Measurements from ENCODE around the gene TIPARP. TPM values are rescaled to one million over a fixed set of nuclear protein-coding genes. Genes with fewer than 3 reads are reported as not detected.

TIPARP gene
- total and polyA plus RNA-seq, 2 of the 8 experiments (the other 6 are each of a cell fraction or from before 2014, with no cell fraction given), result 1.6 to 5.8 TPM

DNA sequence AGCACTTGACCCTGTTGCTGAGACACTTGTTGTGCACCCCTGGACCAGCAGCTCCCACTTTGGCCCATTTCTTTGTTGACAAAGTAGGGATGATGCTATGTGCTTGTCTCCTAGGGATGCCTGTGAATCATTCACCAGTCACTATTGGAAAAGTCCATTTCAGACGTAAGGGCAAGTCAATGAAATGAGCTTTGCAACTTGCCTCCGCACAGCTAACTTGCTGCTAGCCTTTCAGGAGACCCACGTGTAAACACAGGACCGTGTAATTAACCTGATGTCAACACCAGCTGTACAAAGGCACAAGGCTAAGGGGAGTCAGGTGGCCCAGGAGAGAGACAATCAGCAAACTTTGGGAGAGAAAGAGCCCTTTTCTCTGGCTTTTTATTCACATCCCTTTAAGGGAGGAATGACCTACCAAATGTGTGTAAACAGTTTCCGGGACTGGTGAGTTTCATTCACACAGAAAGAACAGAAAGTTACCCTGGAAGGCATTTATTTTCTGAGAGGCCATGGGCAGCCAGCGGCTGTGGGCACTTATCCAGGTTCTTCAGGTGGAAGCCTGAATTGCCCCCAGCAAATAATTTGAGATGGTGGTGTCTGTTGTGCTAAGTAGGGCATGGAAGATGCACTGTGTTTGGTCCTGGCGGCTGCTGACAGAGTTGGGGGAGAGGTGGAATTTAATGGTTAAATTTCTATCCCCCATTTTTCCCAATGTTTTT is 54.0 kb downstream of the TIPARP start:
- no peak overlapping the region for H3K4me2 ChIP-seq (ENCODE audit: insufficient read depth in 1 of 2, low read depth in 2 of 2, low read length in 2 of 2)
- no peak overlapping the region for H4K91ac ChIP-seq (replicated peaks; ENCODE audit: insufficient read length, low read length)
- no peak for FAIRE-seq
- H3K23ac ChIP-seq (ENCODE audit: insufficient read length), result no peak overlapping the region
- no peaks in the 10 kb centered on the region for H4K20me1 ChIP-seq (replicated peaks in 1 of 2; ENCODE audit: control insufficient read depth in 1 of 2, insufficient read depth in 2 of 2, low read length in 2 of 2)
- no peak overlapping the region for H3K18ac ChIP-seq (ENCODE audit: extremely low read depth, low read length)
- no peak overlapping the region for H2AK5ac ChIP-seq (ENCODE audit: low read depth, low read length)
- no peak overlapping the region for H2BK5ac ChIP-seq (ENCODE audit: low read depth, low read length)
- ChIA-PET CTCF (ENCODE audit: partially characterized antibody) (interaction anchor here (0.6 to 1.5 kb wide), 3 partner anchors 24 to 53 kb away, joined by 3 read pairs; no protein-coding TSS in a partner anchor), POLR2A (ENCODE audit: partially characterized antibody) (no interaction called here)
- no peak overlapping the region for H2BK15ac ChIP-seq (ENCODE audit: low read length)
- H3K79me1 ChIP-seq (ENCODE audit: low read depth, low read length), result no peaks in the 10 kb centered on the region
- no peak overlapping the region for H4K8ac ChIP-seq (ENCODE audit: extremely low read depth, insufficient read depth, low read length)
- no peak overlapping the region for H2BK120ac ChIP-seq (replicated peaks; ENCODE audit: low read depth, low read length)
- H2AFZ ChIP-seq (ENCODE audit: low read length), result no peak overlapping the region
- H2BK12ac ChIP-seq (ENCODE audit: low read depth, low read length), result no peak overlapping the region
- no peak overlapping the region for H3K9ac ChIP-seq (replicated peaks in 1 of 4; ENCODE audit: extremely low read depth in 1 of 4, low read depth in 3 of 4, low read length in 3 of 4)
- H4K5ac ChIP-seq (ENCODE audit: insufficient read length, low read depth, low read length), result no peak overlapping the region
- H3K36me3 ChIP-seq (ENCODE audit: control insufficient read depth in 2 of 4, insufficient read depth in 4 of 4, low read length in 3 of 4), result no peaks in the 10 kb centered on the region
- no peak overlapping the region for H3K4me3 ChIP-seq (ENCODE audit: extremely low read depth in 1 of 4, insufficient read depth in 2 of 4, low read depth in 3 of 4, low read length in 4 of 4)
- WGBS, 2 experiments (ENCODE audit: extremely low coverage in 1 of 2, insufficient coverage in 1 of 2, insufficient read length in 1 of 2, insufficient replicate concordance in 2 of 2, low coverage in 1 of 2, low lambda C conversion rate in 2 of 2, missing lambda C conversion rate in 1 of 2), result 74% methylated on average over 7 of the region's 7 CpGs; no CpG with 5 or more reads in 1 of the 2 experiments
- H3K79me2 ChIP-seq (ENCODE audit: control insufficient read depth in 1 of 2, insufficient read depth in 2 of 2, low read length in 2 of 2), result no peaks in the 10 kb centered on the region
- H3K56ac ChIP-seq (replicated peaks; ENCODE audit: insufficient read length, low read depth, low read length), result no peak overlapping the region
- no peak for DNase-seq (ENCODE audit: low read depth in 1 of 2, low spot score in 2 of 2)
- no peaks in the 10 kb centered on the region for H3K9me3 ChIP-seq (ENCODE audit: insufficient read depth in 2 of 2, low read depth in 1 of 2, low read length in 1 of 2)
- no peak overlapping the region for H2BK20ac ChIP-seq (ENCODE audit: low read length)
- H3K27me3 ChIP-seq (replicated peaks in 1 of 4; ENCODE audit: control insufficient read depth in 3 of 4, extremely low read depth in 1 of 4, insufficient read depth in 3 of 4, low read length in 3 of 4), result no peaks in the 10 kb centered on the region
- no peaks in the 10 kb centered on the region for H3K23me2 ChIP-seq (ENCODE audit: low read depth, low read length)
- no peak overlapping the region for H3K14ac ChIP-seq (ENCODE audit: insufficient read length)
- no peak overlapping the region for H3K27ac ChIP-seq (ENCODE audit: low read depth, low read length)
- no peak overlapping the region for H3K4ac ChIP-seq (replicated peaks; ENCODE audit: insufficient read length, low read depth, low read length)
- H3K4me1 ChIP-seq (replicated peaks in 1 of 4; ENCODE audit: control insufficient read depth in 3 of 4, insufficient read depth in 4 of 4, low read length in 3 of 4), result peaks cover 0 to under 1% (median 0%) of the 10 kb centered on the region in 4 experiments; a peak in 1 of 7 replicates
- TF ChIP-seq GABPA (IDR thresholded peaks at IDR 0.05; ENCODE audit: borderline replicate concordance, insufficient read depth, low read length), result no peak
- no peak for TF ChIP-seq SIRT6 (IDR thresholded peaks at IDR 0.05; ENCODE audit: low read length)
- no peak for TF ChIP-seq GTF2F1 (IDR thresholded peaks at IDR 0.05; ENCODE audit: borderline replicate concordance, low read depth, low read length)
- TF ChIP-seq, protein P1, sequence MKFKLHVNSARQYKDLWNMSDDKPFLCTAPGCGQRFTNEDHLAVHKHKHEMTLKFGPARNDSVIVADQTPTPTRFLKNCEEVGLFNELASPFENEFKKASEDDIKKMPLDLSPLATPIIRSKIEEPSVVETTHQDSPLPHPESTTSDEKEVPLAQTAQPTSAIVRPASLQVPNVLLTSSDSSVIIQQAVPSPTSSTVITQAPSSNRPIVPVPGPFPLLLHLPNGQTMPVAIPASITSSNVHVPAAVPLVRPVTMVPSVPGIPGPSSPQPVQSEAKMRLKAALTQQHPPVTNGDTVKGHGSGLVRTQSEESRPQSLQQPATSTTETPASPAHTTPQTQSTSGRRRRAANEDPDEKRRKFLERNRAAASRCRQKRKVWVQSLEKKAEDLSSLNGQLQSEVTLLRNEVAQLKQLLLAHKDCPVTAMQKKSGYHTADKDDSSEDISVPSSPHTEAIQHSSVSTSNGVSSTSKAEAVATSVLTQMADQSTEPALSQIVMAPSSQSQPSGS (IDR thresholded peaks at IDR 0.05; ENCODE audit: low read length), result no peak
- no peak for TF ChIP-seq CHD2 (IDR thresholded peaks at IDR 0.05; ENCODE audit: low read length)
- no peak for TF ChIP-seq POLR2AphosphoS5 (IDR thresholded peaks at IDR 0.05; ENCODE audit: low read depth, low read length)
- no peak for TF ChIP-seq JUN (IDR thresholded peaks at IDR 0.05; ENCODE audit: low read depth, low read length)
- TF ChIP-seq PHF8 (conservative IDR thresholded peaks at IDR 0.05; ENCODE audit: low read depth, low read length), result no peak
- TF ChIP-seq BRCA1 (IDR thresholded peaks at IDR 0.05; ENCODE audit: low read depth, low read length), result no peak
- no peak for TF ChIP-seq EP300 (IDR thresholded peaks at IDR 0.05; ENCODE audit: borderline replicate concordance in 1 of 2, low read depth in 2 of 2, low read length in 2 of 2)
- TF ChIP-seq SUZ12 (IDR thresholded peaks at IDR 0.05; ENCODE audit: low read length), result no peak
- no peak for TF ChIP-seq POU5F1 (IDR thresholded peaks at IDR 0.05; ENCODE audit: low read depth, low read length)
